Breast epithelium (tissue), 4 donors: ENCODE measurements around the gene SLC13A2. TPM values are rescaled to one million over a fixed set of nuclear protein-coding genes. Genes with fewer than 3 reads are reported as not detected.
"Not testable (repeated sequence)": the region's sequence is repeated elsewhere in the genome, so short reads cannot be mapped to it uniquely, and the experiment has no call there.

Experiments
- DNase-seq, 2 donors: peaks; one replicate each; pipeline ENCODE4 v3.0.0-alpha.2; 2019; ENCODE audit warnings: low spot score in 2 of 2
- H3K27ac ChIP-seq, 2 donors: fragments of 200-600 bp; sonication (generic) in 1 of 2; one replicate each; pipeline ENCODE4 v1.5.1; 2016 to 2019; ENCODE audit warnings: mild to moderate bottlenecking in 1 of 2
- H3K27me3 ChIP-seq, 2 donors: fragments of 200-600 bp; sonication (generic) in 1 of 2; one replicate each; pipeline versions ENCODE4 v1.5.1 to v1.6.0; 2017 to 2019; ENCODE audit warnings: control low read depth in 1 of 2, mild to moderate bottlenecking in 1 of 2
- H3K36me3 ChIP-seq: fragments of 200-600 bp; one replicate; pipeline ENCODE4 v1.5.1; 2019
- H3K4me1 ChIP-seq, 2 donors: fragments of 200-600 bp; sonication (generic); one replicate each; pipeline ENCODE4 v1.5.1; 2016 to 2019; ENCODE audit warnings: control low read depth in 1 of 2
- H3K4me3 ChIP-seq, 3 donors: fragments of 200-600 bp; sonication (generic); 1 replicate in 2 of 3; 2 replicates in 1 of 3; pipeline ENCODE4 v1.5.1; 2016 to 2019; ENCODE audit warnings: mild to moderate bottlenecking in 3 of 3, moderate library complexity in 2 of 3
- H3K9me3 ChIP-seq, 2 donors: fragments of 200-600 bp; sonication (generic) in 1 of 2; one replicate each; pipeline ENCODE4 v1.5.1; 2016 to 2019; ENCODE audit warnings: control low read depth in 1 of 2
- POLR2A ChIP-seq: fragments of 450-650 bp; IDR thresholded peaks from one replicate; pipeline ENCODE4 v1.6.1; 2016; ENCODE audit warnings: antibody characterized with exemption, mild to moderate bottlenecking, moderate library complexity
- POLR2AphosphoS5 ChIP-seq, 3 donors: sonication (generic); formaldehyde crosslinking; IDR thresholded peaks; one replicate each; pipeline ENCODE4 v1.6.1; 2017; ENCODE audit warnings: antibody characterized with exemption in 3 of 3
- intact Hi-C: fragments of 100-400 bp; cut with DNase I; formaldehyde crosslinking; loops from one replicate; pipeline ENCODE4 v1.15.1; 2023; ENCODE audit warnings: low total_unique reads
- total RNA-seq, 3 donors: library from RNA; depleted of rRNA; stranded (reverse); fragments of >200 nt; gene quantifications; one replicate each; pipeline ENCODE4 v1.1.0, GENCODE V29; 2016
- TF ChIP-seq, protein P1 (sequence below), 3 donors: fragments of 450-650 bp; IDR thresholded peaks; one replicate each; pipeline ENCODE4 v1.5.1; 2016 to 2017; ENCODE audit warnings: antibody characterized with exemption in 3 of 3, mild to moderate bottlenecking in 3 of 3, moderate library complexity in 3 of 3

Gene SLC13A2
- total RNA-seq, 3 donors from 2014 or later = 0.66 to 4.0 TPM; not detected in 1

DNA sequence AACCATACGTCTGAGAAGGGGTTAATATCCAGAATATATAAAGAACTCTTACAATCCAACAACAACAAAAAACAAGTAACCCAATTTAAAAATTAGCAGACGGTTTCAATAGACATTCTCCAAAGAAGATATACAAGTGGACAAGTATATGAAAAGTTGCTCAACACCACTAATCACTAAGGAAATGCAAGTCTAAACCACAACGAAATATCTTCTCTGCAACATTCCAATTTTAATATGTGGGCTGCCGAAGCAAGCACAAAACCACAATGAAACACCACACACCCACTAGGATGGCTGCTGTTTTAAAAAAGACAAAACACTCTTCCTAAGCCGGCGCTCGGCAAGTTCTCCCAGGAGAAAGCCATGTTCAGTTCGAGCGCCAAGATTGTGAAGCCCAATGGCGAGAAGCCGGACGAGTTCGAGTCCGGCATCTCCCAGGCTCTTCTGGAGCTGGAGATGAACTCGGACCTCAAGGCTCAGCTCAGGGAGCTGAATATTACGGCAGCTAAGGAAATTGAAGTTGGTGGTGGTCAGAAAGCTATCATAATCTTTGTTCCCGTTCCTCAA is 5.9 kb upstream of the SLC13A2 start:
- TF ChIP-seq POLR2AphosphoS5 (IDR thresholded peaks at IDR 0.05) = no peak
- Histone ChIP-seq H3K27me3 (no peaks in the 10 kb centered on the region), H3K4me3 (no peak overlapping the region), H3K27ac (peak overlapping the region; percentile 68 to 85), H3K9me3 (no peaks in the 10 kb centered on the region), H3K4me1 (peaks cover 0 to 34% of the 10 kb centered on the region in 2 donors), H3K36me3 (no peaks in the 10 kb centered on the region)
- intact Hi-C loops = no loop called here
- no peak for DNase-seq

DNA sequence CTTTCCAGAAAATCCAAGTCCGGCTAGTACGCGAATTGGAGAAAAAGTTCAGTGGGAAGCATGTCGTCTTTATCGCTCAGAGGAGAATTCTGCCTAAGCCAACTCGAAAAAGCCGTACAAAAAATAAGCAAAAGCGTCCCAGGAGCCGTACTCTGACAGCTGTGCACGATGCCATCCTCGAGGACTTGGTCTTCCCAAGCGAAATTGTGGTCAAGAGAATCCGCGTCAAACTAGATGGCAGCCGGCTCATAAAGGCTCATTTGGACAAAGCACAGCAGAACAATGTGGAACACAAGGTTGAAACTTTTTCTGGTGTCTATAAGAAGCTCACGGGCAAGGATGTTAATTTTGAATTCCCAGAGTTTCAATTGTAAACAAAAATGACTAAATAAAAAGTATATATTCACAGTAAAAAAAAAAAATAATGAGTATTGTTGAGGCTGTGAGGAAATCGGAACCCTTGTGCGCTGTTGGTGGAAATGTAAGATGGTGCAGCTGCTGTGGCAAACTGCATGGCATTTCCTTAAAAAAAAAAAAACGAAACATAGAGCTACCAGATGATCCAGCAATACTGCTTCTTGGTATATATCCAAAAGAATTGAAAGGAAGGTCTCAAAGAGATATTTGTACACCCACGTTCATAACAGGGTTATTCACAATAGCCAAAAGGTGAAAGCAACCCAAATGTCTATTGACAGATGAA is 5.3 kb upstream of the SLC13A2 start:
- intact Hi-C loops, H3K9me3 ChIP-seq, H3K4me3 ChIP-seq, H3K27me3 ChIP-seq, H3K36me3 ChIP-seq, DNase-seq: not testable (repeated sequence)
- Histone ChIP-seq H3K4me1 (peaks cover 0 to 34% of the 10 kb centered on the region in 2 donors), H3K27ac (peak overlapping the region; percentile 85)

DNA sequence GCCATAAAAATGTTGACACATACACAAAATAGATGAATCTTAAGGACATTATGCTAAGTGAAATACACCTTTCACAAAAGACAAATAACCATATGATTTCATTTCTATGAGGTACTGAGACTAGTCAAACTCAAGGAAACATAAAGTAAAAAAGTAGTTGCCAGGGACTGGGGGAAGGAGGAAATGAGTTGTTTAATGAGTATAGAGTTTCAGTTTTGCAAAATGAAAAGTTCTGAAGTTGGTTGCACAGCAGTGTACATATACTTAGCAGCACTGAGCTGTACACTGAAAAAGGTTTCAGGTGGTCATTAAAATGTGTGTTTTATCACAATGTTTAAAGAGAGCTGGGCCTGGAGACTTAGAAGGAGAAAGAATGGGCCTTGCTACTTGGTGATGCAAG is 4.7 kb upstream of the SLC13A2 start:
- no peak for DNase-seq
- intact Hi-C loops = no loop called here
- TF ChIP-seq POLR2AphosphoS5 (IDR thresholded peaks at IDR 0.05) (no peak), POLR2A (no peak)
- TF ChIP-seq, protein P1, sequence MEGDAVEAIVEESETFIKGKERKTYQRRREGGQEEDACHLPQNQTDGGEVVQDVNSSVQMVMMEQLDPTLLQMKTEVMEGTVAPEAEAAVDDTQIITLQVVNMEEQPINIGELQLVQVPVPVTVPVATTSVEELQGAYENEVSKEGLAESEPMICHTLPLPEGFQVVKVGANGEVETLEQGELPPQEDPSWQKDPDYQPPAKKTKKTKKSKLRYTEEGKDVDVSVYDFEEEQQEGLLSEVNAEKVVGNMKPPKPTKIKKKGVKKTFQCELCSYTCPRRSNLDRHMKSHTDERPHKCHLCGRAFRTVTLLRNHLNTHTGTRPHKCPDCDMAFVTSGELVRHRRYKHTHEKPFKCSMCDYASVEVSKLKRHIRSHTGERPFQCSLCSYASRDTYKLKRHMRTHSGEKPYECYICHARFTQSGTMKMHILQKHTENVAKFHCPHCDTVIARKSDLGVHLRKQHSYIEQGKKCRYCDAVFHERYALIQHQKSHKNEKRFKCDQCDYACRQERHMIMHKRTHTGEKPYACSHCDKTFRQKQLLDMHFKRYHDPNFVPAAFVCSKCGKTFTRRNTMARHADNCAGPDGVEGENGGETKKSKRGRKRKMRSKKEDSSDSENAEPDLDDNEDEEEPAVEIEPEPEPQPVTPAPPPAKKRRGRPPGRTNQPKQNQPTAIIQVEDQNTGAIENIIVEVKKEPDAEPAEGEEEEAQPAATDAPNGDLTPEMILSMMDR (IDR thresholded peaks at IDR 0.05) = no peak
- H3K4me1 ChIP-seq = peaks cover 0 to 34% of the 10 kb centered on the region in 2 donors
- no peak overlapping the region for H3K4me3 ChIP-seq
- H3K36me3 ChIP-seq = no peaks in the 10 kb centered on the region
- peak overlapping the region; percentile 85 for H3K27ac ChIP-seq
- no peaks in the 10 kb centered on the region for H3K27me3 ChIP-seq
- no peaks in the 10 kb centered on the region for H3K9me3 ChIP-seq

DNA sequence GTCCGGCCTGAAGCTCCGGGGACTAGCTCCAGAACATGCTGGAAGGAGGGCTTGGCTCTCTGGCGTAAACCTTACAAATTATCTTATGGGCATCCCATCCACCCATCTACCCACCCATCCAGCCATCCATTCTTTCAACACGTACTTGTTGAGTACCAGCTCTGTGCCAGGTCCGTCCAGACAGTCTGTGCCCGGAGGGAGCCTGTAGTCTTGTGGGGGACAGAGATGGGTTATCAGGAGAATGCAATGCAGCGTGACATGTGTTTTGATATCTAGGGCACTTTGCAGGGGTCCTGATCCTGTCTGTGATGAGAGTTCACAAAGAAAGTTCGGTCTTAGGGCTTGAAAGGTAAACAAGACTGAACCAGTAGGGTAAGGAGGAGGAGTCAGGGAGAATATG is 4.1 kb upstream of the SLC13A2 start:
- Histone ChIP-seq H3K36me3 (no peaks in the 10 kb centered on the region), H3K4me3 (no peak overlapping the region), H3K27me3 (no peaks in the 10 kb centered on the region), H3K27ac (peak overlapping the region; percentile 85), H3K4me1 (peaks cover 0 to 34% of the 10 kb centered on the region in 2 donors), H3K9me3 (no peaks in the 10 kb centered on the region)
- intact Hi-C loops = no loop called here
- TF ChIP-seq POLR2AphosphoS5 (IDR thresholded peaks at IDR 0.05) = no peak
- TF ChIP-seq POLR2A = no peak
- TF ChIP-seq, protein P1 (IDR thresholded peaks at IDR 0.05) = no peak
- no peak for DNase-seq

DNA sequence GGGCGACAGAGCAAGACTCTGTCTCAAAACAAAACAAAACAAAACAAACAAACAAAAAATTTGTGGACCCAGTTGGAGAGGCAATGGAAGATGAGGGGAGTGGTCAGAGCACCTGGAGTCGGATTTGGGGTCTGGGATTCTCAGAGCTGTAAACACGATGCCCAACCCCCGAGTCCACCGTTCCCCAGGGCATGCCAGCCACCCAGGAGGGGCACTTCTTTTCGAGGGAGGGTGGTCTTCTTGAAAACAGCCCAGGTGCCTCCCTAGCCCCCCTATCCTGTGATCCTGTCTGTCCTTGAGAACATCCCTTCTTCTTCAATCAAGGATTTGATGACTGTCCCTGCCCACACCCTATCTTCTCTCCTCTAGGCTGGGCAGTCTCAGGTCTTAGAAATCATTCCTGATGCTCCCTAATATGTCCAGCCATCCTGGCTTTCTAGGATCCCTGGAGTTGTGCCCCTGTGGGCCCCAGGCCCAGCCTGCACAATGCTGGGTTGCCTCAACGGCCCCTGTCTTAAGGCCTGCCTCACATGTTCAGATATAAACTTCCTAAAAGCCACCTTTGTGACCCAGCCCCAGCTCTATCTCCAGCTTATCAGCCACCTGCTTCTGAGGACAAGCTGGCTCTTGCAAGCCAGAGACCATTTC is 3.1 kb upstream of the SLC13A2 start:
- DNase-seq = no peak
- no peaks in the 10 kb centered on the region for H3K9me3 ChIP-seq
- no peak overlapping the region for H3K4me3 ChIP-seq
- TF ChIP-seq POLR2AphosphoS5 (IDR thresholded peaks at IDR 0.05) = no peak
- no peak for TF ChIP-seq POLR2A
- TF ChIP-seq, protein P1 (IDR thresholded peaks at IDR 0.05) = no peak
- no peaks in the 10 kb centered on the region for H3K36me3 ChIP-seq
- intact Hi-C loops = no loop called here
- peaks cover 0 to 38% of the 10 kb centered on the region in 2 donors for H3K4me1 ChIP-seq
- H3K27ac ChIP-seq = peak overlapping the region; percentile 85
- H3K27me3 ChIP-seq = no peaks in the 10 kb centered on the region

DNA sequence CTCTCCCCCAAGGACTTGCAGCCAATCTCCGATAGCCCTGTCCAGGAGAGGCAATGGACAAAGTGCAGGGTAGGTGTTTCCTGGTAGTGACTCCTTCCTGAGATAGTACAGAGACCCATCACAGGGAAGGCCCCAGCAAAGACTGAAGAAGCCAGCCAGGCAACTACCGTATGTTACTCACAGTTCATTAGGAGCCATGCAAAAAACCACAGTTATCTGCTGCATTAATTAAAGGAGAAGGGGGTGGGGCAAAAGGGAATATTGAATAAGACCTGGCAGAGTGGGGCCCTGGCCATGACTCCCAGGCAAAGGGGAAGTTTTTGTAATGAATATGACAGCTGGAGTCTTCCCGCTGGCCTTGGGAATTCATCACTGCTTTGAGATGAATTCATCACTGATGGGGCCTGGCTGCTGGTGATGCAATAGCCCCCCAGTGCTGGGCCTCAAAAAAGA is 2.5 kb upstream of the SLC13A2 start:
- Histone ChIP-seq H3K9me3 (no peaks in the 10 kb centered on the region), H3K4me3 (no peak overlapping the region), H3K36me3 (no peaks in the 10 kb centered on the region), H3K27me3 (no peaks in the 10 kb centered on the region), H3K27ac (peak overlapping the region; percentile 85), H3K4me1 (peaks cover 0 to 37% of the 10 kb centered on the region in 2 donors)
- intact Hi-C loops = no loop called here
- no peak for TF ChIP-seq POLR2AphosphoS5 (IDR thresholded peaks at IDR 0.05)
- TF ChIP-seq, protein P1 (IDR thresholded peaks at IDR 0.05) = no peak
- TF ChIP-seq POLR2A = no peak
- DNase-seq = peak in 1 of 2 donors; percentile 49
